HG03558 (cell line): ENCODE results near the gene ACTL8.

Experiments
- ATAC-seq: cut with Tn5 transposase; IDR thresholded peaks from one replicate; pipeline ENCODE4 v1.9.1; 2021; ENCODE audit warnings: moderate number of reproducible peaks; ENCODE audit not compliant: unreplicated experiment; ENCODE audit errors: extremely low read depth

Gene ACTL8

DNA sequence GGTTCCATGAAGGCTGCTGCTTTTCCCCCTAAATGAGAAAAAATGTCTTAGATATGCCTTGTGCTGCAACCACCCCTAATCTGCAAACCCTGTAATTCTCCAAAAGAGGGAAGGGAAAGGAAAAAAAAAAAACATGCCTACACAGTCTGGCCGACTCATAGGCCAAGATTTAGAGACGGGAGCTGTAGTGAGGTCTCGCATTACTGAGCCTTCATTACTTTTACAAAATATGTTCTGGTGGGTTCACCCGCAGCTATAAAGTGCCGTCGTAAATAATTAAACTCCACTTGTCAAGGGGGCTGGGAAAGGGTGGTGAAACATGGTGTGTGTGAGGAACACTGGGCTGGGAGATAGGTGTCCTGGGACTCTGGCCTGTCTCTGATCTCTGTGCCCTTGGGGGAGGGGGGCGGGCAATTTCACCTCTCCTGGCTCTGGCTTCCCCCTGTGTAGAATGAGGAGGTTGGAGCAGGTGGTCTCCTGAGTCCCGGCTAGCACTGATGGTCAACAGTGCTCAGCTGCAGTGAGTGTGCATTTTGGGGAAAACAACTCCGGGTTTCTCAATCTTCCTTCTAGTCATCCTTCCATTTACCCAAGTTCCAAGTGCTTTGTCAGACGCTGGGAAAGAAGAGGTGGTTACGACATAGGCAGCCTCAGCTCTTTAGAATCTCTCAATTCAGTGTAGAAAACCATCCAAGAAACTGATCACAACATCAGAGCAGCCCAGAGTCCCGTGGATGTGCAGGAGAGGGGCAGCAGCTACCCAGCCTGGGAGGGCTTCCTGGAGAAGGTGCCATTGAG, 82.3 kb downstream of the ACTL8 start:
- no peak for ATAC-seq

DNA sequence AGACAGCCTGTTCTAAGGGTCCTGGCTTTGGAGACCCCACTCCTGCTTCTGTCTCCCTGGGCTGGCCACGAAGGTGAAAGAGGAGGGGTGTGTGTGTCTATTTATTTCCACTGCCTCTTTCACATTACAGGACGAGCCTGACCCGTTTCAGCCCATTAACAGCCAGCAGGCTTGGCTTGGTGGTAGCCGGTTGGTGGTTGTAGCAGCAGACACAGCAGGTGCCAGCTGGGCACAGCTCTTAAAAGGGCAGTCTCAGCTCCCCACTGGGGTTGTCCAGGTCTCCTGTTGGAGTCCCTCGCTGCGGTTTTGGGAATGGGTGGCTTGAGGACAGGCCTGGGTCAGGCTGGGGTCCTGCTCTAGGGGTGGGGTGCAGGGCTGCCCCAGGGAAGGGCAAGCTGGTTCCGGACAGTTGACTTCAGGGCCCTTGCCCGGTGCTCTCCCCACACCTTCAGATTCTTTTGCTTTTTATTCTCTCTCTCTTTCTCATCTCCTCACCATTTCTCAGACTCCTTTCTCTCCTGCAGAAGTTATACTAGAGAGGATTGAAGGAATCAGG, 84.6 kb downstream of the ACTL8 start:
- ATAC-seq = no peak

DNA sequence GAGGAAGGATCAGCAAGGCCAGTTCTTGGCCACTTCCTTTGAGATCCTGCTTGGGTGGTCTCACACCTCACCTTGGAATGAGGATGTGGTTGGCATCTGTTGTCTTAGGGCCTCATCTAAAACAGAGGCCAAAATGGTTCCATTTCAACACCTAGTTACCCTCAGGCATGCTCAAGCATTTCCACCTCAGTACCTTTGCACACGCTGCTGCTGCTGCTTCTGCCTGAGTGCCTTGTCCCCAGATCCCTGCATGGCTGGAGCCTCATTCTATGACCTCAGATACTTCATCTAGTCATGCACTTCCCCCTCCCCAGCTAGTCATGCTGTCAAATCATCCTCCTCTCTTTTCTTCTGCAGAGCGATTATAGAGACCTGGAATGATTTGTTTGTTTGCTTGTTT, 86.8 kb downstream of the ACTL8 start:
- no peak for ATAC-seq

DNA sequence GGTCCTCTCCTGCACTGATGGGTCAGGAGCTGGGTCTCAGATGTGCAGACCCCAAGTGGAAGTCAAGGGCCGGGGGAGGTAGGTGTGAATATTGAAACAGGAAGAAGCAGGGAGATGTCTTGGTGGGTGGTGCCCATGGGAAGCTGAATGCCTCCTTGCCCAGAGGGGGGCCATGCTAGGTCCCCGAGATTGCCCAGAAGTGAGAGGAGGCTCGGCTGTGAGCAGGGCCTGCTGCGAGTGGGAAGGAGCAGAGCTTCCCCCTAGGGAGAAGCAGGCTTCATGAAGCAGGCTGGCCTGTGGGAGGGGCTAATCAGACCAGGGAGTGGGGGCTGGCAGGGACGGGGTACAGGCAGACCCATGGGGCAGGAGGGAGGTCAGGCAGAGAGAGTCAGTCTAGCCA, 87.6 kb downstream of the ACTL8 start:
- ATAC-seq = no peak

DNA sequence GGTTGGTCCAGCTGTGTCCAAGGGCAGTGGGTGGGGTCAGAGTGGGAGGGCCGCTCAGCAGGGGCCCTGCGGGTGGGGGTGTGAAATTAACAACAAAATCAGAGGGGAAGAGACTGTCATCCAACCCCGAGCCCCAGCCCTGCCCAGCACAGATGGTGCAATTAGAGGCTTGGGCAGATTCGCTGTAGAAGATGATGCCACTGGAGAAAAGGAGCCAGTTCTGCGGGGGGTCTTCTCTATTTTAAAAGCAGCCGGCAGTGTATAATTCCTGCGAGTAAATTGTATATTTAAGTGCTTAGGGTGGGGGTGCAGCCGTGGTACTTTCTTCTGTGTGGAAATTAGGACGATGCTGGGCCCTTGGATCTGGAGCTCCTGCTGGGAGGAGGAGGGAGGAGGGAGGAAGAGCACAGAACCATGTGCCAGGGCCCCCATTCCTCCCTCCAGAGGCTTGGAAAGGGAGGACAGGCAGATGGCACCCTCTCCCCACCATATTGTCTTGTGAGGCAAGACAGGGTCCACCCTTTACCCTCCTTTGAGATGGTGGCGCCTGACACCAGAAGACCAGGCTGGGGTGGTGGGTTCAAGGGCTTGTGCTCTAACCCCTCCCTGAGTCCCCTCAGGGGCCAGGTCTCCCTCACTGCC, 89.2 kb downstream of the ACTL8 start:
- ATAC-seq = no peak

DNA sequence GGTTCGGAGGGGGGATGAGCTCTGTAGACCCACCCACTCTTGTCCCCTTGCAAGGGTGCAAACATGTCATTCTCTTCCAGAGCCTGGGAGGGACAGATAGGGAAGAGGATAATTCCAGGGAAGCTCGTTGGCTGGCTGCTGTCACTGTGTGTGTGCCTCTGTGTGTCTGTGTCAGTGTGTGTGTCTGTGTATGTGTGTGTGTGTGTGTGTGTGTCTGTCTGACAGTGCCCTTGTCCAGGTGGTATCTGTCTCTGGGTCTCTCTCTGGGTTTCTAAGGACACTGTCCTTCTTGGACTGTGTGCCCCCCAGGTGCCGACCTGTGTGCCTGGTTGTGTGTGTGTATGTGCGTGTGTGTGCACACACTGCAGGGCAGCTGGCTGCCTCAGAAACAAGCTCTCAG, 90.5 kb downstream of the ACTL8 start:
- ATAC-seq = no peak

DNA sequence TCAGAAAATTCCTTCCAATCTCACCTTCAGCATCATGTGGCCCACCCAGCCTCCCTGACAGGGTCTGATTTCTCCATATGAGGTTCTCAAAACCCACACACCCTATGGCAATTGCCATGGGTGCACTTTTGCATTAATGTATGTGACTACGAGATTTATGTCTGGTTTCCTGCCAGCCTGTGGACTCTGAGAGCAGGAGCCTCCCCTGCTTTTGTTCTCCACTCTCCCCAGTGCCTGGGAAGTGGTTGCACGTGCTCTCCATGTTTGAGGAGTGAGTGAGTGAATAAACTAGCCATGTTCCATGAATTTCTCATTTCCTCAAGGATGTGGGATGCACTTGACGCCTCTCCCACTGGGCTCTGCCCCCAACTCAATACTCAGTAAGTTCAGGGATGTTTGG, 91.2 kb downstream of the ACTL8 start:
- ATAC-seq = no peak

DNA sequence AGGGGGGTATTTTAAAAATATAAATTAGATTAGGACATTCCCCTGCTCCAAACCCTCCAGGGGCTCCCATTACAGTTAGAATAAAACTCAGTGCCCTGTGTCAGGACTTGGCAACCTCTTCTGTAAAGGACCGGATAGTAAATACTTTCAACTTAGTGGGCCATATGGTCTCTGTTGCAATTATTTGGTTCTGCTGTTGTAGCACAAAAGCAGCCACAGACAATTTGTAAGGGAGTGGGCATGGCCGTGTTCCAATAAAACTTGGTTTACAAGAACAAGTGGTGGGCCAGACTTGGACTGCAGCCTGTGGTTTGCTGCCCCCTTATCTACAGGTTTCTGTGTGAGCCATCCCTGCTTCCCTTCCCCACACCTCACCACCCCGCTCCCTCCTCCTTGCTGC, 92.0 kb downstream of the ACTL8 start:
- no peak for ATAC-seq

DNA sequence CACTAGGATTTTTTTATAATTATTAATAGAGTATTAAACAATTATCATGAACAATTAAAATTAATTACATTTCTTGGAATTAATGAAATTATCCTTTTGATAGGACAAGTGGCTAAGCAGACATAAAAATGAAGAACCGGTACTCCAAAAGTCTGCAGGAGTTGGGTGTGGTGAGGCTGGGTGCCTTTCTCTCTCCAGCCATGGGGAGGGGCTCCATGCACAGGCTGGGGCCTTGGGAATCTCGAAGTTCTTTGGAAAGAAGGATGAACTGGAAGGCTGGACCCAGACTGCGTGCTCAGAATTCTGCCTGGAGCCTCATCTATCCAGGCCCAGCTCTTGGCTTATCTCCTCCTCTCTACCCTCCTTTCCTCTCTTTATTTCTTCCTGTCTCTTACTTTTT, 94.1 kb downstream of the ACTL8 start:
- no peak for ATAC-seq

DNA sequence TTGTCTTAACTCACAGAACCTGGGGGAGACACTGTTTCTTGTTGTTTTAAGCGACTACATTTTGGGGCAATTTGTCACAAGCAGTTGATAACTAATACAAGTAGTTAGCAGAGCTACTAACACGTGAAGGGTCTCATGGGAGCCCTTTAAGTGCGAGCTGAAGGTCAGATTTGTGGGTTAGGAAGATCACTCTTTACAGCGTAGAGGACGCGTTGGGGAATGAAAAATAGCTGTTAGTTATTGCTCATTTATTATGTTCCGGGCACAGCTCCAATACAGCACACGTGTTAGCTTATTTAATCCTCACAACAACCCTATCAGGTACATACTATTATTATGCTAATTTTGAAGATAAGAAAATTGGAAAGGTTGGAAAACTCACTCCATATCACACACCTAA, 95.9 kb downstream of the ACTL8 start:
- ATAC-seq = no peak

DNA sequence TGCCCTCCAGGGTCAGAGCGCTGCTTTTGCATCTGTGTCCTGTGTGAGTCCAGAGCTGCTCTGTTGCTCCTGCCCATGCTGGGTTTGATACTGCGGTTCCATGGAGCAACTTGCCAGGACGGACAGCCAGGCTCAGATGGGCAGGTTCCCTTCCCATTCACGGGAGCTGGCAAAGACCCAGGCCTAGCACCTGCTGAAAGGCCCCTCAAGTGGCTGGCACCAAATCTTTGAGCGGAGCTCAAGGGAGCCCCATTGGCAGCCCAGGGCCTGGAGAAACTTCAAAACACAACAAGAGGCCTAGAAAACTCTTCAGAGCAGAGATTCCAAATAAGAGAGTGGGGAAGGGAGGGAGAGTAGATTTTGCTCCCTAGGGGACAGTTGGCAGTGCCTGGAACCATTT, 97.2 kb downstream of the ACTL8 start:
- ATAC-seq = no peak

DNA sequence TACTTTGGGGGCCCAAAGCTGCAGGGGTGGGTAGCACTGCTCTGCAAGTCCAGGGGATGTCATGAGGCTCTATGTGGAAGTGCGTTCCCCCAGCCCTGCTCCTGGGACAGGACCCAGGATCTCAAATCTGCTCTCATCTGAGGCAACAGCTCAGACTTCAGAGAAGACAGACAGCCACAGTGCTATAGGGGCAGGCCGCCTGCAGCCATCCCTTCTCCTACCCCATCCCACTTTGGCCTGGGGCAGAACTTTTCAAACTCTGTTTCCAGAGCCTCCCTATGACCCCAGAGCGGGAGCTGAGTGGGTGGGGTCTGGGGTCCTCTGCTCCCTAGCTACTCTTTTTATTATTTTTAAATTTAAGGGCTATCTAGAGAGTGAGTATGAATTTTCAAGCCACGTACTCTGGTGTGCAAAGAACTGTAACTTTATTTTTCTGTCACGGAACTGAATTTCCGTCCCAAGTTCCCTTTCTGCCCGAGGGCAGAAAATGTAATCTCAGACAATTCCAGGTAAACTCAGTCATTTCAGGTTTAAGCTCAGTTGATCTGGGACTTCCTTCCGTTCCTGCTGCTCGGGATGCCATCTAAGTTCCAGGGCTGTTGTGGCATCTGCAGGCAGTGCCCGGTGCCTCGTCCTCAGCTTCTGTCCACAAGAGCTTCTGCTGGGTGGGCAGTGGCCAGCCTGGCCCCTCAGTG, 98.3 kb downstream of the ACTL8 start:
- no peak for ATAC-seq

DNA sequence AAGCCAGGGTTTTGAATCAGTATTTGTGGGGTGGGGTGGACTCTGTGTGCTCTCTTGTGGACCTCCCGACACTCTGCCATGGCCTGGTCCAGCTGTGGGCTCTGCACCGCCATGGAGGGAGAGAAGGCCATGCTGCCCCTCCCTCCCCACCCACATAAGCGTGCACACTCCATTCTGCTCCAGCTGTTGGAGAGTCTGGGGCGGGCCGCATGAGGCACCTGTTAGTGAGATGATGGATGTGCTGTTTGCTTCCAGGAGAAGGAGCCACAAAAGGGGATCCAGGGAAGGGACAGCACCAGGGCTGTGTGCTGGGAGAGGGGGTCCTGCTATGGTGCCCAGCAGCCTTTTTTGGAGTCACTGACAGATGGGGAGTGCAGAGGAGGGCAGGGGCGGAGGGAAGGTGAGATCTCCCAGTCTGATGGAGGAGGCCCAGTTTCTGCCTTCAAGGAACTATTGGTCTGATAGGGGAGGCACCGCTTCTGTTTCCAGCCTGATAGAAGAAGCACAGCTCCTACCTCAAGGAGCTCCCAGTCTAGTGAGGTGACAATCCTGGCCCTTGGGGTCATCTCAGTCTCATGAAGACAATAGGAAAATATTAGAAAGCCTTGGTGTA, 101.5 kb downstream of the ACTL8 start:
- no peak for ATAC-seq

DNA sequence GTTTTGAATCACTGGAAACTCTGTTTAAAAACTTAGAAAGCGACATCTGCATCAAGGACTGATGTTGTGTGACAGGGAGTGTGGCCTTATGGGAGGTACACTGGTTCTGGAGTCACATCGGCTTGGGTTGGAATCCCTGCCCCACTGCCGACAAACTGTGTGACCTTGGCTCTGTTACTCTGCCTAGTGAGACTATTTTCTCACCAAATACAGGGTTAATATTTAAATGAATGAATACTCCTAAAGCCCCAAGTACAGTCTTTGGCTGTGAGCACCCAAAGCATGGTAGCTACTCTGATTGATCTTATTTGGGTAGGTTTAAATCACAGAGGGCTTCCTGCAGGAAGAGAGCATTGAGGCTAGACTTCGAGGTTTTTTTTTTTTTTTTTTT, 102.0 kb downstream of the ACTL8 start:
- ATAC-seq = no peak

DNA sequence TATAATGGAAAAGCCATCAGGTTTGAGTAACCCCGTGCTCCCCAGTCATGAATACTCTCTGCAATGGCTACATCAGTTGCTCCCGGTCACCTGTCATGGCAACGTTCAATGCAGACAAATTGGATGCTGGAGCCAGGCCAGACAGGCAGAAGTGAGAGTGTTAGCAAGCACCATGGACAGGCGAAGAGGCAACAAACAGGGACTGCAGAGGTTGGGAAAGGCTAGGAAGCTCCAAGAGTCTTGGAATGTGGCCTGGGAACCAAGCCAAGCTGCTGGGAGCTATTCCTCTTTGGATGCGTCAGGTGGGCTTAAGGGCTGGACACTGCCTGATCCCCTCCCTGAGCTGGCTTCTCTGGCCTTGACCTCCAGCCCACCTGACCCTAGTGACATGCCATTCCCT, 102.9 kb downstream of the ACTL8 start:
- ATAC-seq = no peak

DNA sequence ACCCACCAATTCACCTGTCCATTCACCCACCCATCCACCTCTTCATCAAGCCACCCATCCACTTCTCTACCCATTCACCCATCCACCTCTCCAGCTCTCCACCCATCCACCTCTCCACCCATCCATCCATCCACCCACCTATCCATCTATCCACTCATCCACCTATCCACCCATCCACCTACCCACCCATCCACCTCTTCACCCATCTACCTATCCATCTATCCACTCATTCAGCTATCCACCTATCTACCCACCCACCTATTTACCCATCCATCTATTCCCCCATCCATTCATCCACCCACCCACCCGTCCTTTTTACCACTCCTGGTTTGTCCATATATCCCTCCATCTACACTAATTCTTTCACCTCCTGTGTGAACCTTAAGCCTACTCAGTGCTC, 105.7 kb downstream of the ACTL8 start:
- ATAC-seq = no peak

DNA sequence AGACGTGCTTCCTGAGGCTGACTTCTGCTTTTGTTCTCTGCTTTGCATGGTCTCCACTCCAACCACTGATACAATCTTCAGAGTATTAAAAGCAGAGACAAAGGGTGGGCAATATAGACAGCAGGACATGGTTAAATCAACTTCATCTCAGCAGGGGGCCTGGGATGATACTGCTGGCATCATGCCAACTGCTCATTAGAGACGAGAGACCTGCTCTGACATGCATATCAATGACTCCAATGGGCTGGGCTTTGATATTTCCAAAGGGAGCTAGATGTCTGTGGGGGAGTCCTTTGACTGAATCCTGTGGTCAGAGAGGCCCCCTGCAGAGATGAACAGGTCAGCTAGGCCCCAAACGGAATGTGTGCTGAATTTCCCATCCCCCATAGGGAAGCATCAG, 106.6 kb downstream of the ACTL8 start:
- ATAC-seq = no peak

DNA sequence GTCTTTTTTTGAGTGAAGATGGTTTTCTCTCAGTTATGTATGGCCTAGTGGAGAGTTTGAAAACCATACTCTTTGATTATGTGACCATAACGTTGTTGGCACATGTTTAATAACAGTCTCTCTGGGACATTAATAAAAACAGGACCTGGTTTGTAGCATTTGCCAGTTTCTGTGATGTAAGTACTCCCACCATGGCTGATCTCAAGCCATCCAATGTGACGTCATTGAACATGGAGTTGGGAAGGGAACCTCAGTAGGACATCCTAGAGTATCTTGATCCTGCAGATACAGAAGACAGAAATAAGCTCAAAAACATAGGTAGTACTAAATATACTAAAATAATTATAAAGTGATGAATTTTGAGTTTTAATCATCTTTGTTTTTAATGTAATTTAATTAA, 107.0 kb downstream of the ACTL8 start:
- ATAC-seq = no peak

DNA sequence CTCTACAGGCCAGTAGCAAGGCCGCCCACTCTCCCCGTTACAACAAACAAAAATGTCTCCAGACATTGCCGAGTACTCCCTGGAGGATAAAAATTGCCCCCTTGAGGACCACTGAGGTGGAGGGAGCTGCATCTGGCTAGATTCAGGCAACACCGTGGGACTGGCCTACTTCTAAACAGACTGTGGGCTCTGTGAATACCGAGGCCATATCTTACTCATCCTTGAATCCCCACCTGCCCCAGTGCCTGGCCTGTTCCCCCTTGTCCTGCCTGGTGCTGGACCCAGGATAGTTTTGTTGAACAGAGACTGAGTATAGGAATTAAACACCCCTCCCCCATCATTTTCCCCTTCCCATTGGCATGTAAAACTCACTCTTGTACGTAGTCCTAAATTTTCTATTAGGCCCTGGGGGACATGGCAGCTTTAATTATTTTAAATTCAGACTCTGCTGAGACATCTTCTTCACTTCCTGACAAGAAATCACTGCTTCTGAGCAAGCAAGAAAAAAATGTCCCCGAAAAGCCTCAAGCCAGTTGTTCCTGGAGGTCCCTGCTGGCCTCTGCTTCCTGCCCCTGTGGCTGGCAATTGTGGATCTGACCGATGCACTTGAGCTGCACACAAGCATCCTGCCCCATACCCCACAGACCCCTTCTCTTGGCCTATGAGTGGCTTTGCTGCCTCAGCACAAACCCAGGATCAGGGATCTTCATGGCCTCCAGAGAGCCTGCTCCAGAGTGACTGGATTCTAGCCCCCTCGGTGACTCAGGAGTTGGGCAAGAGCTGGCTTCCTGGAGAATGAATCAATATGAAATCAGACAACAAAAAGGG, 111.0 kb downstream of the ACTL8 start:
- ATAC-seq = no peak

DNA sequence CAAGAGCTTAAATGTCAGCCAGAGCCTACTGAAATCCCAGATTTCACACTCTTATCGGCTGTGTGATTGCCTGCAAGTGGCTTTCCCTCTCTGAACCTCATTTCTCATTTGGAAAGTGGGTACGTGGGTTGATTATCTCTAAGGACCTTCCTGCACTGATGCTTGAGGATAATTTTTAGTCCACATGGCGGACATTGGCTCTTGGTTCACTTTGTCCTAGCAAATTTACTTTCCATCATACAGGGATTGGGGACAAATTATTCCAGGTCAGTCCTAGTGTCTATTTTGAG, 111.6 kb downstream of the ACTL8 start:
- ATAC-seq = no peak
